GM21447 (cell line): ENCODE measurements around the gene TNIP2.
A peak's percentile ranks its signal among the peaks of the same experiment; 100 is the strongest.
"Not testable (repeated sequence)": the region's sequence is repeated elsewhere in the genome, so short reads cannot be mapped to it uniquely, and the experiment has no call there.

Experiments
- ATAC-seq: cut with Tn5 transposase; IDR thresholded peaks from one replicate; pipeline ENCODE4 v1.9.1; 2021; ENCODE audit not compliant: unreplicated experiment

TNIP2 gene

DNA sequence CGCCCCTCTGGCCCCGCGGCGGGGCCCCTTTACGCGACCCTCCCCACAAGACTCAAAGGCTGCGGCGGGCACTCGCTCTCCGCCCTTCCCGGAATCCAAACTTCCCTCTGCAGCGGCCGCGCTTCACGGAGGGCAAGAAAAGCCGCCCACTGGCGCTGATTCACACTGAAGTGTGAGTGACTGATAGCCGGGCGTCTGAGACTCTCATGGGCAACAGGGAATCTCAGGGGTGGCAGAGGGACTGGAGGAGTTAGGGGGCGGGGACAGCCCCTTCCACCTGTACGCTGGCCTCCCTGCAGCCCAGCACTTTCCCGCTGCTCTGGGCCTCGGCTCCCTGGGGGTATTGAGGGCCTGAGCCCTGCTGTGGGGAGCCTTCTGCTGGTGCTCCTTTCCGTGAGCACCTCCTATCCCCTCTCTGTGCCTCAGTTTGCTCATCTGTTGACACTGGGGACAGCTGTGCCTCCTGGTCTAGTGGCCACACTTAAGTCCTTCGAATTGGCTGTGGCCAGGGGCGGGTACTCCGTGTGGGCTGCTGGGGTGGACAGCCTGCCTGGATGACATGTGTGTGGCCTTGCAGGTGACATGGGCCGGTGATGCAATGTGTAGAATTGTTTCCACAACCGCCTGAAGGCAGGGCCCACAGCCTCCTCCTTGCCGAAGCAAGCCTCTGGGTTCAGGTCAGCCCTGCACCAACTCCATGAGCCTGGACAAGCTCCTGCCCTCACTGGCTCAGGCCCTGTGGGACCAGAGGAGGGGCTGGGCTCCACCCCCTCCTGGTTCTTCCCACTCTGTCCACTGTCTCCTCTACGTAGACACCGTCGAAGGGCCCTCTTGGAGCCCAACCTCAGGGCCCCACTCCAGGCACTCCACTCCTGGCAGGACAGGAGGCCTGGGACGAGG, 37.7 kb upstream of the TNIP2 start:
- no peak for ATAC-seq

DNA sequence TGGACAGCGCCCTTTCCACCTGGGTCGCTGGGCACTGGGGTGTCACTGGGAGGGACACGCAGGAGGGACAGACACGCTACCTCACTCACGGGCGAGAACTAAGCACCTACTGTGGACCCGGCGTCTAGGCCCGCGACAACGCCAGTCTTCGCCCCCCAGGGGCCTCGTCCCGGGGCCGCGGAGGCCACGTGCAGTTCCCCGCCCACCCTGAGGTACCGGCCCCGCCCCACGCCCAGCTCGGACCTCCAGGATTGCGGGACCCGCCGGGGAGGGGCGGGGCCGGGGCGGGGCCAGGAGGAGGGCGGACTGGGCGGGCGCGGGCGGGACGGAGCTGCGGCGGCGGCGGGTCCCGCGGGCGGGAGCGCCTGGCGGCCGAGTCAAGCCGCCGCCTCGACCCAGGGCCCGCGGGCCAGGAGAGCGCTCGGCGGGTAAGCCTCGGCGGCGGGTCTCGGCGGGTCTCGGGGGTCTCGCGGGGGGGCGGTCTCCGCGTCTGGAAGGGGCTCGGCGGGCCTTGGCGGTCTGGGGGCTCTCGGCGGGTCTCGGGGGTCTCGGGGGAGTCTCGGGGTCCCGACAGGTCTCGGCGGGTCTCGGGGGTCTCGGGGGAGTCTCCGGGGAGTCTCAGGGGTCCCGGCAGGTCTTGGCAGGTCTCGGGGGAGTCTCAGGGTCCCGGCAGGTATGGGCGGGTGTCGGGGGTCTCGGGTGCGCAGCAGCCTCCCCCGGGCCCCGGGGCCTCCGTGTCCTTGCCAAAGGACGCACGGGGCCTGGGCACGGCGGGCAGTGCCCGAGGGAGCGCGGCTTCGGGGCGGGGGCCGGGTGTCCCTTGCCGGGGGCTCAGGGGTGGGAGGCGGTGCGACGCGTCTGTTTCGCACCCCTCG, 36.8 kb upstream of the TNIP2 start, which contains the start of gene SH3BP2:
Gene SH3BP2, plus strand, starts transcription at position 375 of the 875 bp plus-strand sequence. CDS start 27,533 bp downstream, outside the sequence.
- ATAC-seq: no peak

DNA sequence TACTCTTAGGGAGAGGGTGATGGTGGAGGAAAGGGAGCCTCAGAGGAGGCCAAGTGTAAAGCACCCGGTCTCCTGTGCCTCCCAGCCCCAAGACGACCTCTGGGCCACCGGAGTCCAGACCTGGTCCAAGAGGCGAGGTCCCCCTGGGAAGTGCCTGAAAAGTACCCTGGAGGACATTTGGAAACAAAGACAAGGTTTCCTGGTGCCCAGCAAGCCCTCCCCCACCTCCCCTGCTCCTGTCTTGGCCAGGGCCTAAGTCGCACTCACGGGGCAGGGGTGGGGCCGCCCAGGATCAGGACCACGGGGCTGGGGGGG, 36.2 kb upstream of the TNIP2 start:
- no peak for ATAC-seq

DNA sequence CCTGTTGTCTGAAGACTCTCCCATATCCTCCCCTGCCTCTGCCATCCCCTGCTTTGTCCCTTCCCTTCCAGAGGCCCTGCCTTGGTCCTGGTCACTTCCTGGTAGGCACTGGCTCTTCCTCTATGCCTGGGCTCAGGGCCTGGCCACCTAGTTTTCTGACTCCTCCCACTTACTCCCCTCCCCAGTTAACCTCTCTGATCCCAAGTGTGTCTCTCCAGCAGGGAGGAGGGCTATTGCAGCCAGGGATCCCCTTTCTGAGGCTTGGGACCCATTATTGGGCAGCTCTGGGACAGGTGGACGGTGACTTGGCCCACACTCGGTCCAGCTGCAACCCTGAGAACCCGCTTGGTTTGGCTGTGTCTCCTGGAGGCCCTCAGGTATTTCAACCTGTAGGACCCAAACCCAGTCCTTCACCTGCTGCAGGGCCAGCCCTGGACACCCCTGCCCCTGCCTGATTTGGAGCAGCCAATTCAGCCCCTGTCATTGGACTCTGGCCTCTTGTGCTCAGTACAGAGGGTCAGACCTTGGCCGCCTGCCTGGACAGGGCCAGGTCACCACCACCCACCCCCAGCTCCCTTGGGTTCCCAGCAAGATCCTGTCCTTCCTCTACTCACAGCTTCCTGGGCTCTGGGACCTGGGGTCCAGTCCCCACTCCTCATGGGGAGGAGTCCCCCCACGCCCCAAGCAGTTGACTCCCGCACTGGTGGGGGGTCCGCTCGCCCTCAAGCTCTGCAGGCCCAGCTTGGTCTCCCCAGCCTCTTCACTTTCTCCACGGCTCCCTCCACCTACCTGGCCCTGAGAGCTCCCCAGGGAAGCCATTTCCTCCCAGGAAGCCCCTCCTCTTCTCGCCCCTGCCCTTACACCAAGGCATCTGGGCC, 35.6 kb upstream of the TNIP2 start:
- ATAC-seq: no peak

DNA sequence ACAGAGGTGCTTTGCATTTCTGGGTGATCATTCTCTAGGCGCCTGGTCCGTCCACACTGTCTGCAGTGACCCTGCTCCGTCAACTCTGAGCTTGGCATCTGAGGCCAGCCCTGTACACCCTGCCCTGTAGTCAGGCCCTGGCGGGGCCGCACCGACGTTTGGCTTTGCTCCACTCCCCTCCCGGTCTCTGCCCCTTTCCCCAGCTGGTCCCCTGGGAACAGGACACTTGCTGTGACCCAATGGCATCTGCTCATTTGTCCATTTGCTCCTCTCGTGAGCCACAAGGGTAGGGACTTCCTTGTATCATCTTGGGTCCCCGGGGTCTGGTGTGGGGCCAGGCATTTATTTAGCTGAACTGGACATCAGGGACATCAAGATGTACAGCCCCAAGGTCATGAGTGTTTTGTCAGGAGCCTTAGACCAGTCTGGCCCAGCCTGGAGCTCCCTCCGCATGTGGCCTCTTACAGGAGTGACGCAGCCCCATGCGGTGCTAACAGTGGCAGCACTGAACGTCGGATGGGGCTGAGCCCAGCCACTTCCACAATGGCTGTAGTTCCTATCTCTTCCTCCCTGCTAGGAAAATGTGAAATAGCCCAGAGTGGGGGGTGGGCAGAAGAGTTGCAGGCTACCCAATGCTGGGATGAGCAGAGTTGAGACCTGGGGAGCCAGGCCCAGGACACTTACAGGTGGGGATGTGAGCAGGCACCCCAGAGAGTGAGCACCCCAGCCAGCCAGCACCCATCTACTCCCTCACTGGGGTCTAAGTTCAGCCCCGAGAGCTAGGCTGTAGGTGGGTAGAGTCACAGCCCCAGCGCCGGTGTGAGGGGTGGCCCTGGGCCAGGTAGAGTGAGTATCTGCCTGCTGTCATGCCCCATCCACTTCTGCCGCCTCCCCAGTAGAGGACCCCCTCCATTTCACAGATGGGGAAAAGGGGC, 34.7 kb upstream of the TNIP2 start:
- ATAC-seq: no peak

DNA sequence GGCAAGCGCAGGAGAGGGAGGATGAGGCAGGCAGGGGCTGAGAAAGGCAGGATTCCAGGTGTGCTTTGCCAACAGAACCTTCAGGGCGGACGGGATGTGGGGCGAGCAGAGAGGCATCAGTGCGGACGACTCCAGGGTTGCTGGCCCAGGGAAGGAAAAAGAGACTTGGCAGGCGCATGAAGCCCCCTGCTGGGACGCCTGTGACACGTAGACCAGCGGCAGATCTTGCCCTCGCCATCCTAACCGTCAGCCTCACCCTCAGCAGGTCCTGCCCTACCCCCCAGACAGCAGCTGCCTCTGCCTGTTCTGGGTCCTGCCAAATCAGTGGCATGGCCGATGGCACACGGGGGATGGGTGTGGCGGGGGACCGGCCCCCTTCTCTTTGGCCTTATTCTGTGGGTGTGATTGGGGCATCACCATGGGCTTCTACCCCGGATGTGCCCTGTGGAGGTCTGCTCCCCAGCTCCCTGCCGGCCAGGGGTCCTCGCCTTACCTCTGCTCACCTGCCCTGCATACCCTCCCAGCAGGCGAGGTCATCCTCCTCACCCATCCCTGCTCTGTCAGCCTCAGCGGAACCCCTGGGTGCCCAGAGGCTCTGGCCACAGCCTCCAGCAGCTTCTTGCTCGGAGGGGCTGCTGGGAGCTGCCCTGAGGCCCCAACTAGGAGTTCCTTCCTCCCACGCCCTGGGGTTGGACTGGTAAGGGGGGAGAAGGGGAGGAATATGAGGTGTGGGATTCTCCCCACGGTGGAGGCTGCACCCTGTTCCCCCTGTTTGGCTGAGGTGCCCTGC, 33.9 kb upstream of the TNIP2 start:
- no peak for ATAC-seq

- ATAC-seq: no peak
Measured at GRCh38 chr4:2789351-2789750, 33.2 kb upstream of the TNIP2 start.

DNA sequence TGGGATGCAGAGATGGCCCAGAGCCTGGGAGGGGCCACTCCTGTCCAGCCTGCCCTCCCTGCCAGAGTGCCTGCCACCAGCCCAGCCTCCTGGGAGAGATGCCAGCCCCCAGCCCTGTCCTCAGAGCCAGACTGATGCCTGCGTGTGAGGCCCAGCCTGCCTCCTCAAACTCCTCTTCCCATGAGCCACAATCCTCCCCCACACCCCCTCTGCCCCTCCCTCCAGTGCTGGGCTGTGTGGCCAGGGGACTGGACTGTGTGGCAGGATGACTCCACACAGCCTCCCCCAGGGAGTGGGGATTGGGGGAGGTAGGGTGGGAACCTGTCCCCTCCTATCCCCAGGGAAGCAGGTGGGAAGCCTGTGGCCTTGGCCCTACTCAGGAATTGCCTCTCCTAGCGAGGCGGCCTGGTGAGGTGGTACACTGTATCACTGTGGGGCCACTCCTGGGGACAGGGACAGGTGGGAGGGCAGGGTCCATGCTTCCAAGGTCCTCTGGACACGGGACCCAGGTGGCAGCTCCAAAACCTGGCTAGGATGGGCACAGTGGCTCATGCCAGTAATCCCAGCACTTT, 32.5 kb upstream of the TNIP2 start:
- no peak for ATAC-seq

DNA sequence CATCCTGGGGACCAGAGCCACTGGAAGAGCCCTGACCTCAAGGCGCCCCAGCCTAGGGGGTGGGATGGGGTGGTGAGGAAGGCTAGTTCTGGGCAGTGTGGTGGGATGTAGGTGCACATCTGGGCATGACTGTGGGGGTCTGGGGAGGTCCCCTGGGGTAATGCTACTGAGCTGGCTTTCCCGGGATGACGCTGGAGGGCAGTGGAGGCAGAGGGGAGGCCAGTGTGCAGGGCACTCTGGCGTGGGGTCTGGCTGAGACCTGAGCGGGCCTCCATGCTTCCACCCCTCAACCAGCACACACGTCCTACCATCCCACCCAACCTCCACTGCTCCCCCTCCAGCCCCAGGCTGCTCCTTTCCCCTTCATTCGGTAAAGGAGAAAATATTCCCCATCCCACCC, 32.0 kb upstream of the TNIP2 start:
- ATAC-seq: no peak

DNA sequence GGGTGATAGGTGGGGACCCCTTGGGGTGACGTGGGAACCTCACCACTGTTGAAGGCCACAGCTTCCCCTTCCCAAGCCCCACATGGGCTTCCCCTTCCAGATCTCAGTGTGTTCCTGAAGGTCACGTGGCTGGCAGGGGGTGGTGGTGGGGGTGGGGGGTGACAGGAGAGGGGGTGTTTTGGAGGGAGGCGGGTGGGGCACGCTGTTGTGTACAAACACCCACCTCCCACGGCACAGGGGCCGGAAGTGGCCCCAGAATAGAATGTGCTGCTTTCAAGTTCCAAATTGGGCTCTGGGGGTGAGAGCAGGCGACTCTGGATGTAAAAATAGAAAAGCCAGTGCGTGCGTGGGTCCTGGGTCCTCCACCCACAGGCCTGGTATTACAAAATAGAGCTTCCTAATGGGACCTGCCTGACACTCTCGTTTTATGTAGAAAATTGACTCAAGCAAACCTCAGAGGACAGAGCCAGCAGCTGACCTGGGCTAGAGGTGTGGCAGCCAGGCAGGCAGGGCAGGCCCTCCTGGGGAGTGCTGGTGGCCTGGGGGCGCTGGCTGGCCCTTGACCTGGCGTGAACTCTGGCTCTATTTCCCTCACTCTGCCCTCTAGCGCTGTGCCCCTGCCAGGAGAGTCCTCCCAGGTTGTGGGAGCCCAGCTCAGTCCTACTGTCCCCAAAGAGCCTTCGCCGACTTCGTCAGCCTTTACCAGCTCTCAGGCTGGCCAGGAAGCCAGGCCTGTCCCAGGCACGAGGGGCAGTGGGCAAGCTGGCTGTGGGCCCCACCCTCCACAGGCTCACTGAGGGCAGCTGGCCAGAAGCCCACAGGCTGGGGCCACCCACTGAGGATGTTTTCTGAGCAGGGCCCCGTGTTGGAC, 31.3 kb upstream of the TNIP2 start:
- peak; percentile 69 for ATAC-seq

GRCh38 chr4:2786794-2787229, 30.7 kb upstream of the TNIP2 start:
- no peak for ATAC-seq

- ATAC-seq: no peak
Measured at GRCh38 chr4:2786152-2786671, 30.1 kb upstream of the TNIP2 start.

GRCh38 chr4:2785613-2786012, 29.5 kb upstream of the TNIP2 start:
- ATAC-seq: no peak

GRCh38 chr4:2783790-2784189, 27.7 kb upstream of the TNIP2 start:
- ATAC-seq: no peak

GRCh38 chr4:2781911-2782310, 25.8 kb upstream of the TNIP2 start:
- no peak for ATAC-seq

DNA sequence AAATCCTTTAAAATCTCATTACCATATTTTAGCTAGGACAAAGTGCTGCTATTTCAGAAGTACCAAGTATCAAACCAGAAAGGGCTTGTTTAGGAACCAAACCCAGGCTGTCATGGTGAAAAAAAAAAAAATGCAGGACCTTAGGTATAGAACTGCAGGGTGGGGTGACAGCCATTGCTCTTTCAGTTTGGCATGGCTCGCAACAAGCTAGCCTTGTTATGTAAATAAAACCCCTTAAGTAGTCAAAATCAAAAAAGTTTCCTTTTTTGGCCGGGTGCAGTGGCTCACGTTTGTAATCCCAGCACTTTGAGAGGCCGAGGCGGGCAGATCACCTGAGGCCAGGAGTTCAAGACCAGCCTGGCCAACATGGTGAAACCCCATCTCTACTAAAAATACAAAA, 24.5 kb upstream of the TNIP2 start:
- not testable (repeated sequence) for ATAC-seq

GRCh38 chr4:2771264-2771663, 15.1 kb upstream of the TNIP2 start:
- ATAC-seq: no peak

DNA sequence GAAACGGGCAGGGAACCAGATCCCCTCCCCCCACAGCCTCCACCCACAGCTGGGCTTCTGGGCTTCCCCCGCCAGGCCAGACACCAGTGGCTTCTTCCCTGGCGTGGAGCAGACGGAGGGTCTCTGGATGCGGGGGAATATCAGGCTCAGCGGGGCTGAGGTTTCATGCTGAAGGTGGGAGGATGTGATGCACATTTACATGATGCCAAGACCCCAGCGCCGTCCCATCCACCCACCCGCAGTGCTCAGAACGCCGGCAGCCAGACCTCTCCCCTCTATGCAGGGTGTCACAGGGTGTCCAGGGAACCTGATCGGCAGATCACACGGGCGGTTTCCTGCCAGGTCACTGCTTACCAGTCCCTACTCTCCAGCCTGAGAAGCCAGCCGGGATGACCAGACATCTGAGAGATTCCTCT, 12.8 kb upstream of the TNIP2 start:
- ATAC-seq: no peak
